ENCODE results near the gene ZBTB5. TPM values are rescaled to one million over a fixed set of nuclear protein-coding genes. Genes with fewer than 3 reads are reported as not detected.
A peak's percentile ranks its signal among the peaks of the same experiment; 100 is the strongest.

Gene ZBTB5
- total and polyA plus RNA-seq, 9 of the 15 experiments (the other 6 are each of a cell fraction or from before 2014, with no cell fraction given) = 2.3 to 43.2 (median 15.5) TPM

DNA sequence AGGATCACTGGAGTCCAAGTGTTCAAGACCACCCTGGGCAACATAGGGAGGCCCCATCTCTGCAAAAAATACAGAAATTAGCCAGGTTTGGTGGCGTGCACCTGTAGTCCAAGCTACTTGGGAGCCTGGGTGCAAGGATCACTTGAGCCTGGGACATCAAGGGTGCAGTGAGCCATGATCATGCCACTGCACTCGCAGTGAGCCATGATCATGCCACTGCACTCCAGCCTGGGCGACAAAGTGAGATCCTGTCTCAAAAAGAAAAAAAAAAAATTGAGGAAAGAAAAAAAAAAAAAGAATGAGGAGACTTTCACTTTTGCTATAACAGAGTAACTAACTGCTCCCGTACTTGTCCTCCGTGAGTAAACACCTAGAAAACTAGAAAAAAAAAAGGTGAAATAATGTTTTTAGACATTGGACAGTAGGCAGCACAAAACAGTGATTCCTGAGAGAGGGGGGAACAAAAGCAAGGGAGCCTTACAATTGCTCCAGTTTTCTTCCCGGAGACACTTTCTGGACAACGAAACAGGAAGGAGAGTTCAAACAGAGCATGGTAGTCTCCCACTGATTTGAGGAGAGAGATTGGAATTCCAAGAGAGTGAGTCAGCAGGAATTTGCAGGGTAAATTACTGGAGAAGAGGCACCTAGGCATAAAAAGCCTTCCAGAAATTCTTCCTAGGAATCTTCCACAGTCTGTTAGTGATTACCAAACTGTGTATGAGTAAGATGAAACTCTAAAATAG, 6.9 kb upstream of the ZBTB5 start (continued):
- TF ChIP-seq CEBPG (CRISPR knock-in tag; IDR thresholded peaks at IDR 0.05) (no peak), CEBPG (tag; conservative IDR thresholded peaks at IDR 0.05 in 1 of 2, IDR thresholded peaks at IDR 0.05 in 1 of 2) (no peak), MTA3 (IDR thresholded peaks at IDR 0.05; ENCODE audit: borderline replicate concordance) (no peak), ARHGAP35 (IDR thresholded peaks at IDR 0.05; ENCODE audit: partially characterized antibody) (no peak), PRMT5 (CRISPR knock-in tag; IDR thresholded peaks at IDR 0.05) (no peak), SRSF3 (IDR thresholded peaks at IDR 0.05; ENCODE audit: insufficient read depth, low read length) (no peak), MCM2 (IDR thresholded peaks at IDR 0.05; ENCODE audit: low read depth) (no peak), CREB1 (IDR thresholded peaks at IDR 0.05) (no peak), CREB1 (CRISPR knock-in tag; IDR thresholded peaks at IDR 0.05) (no peak), FOSL1 (tag; conservative IDR thresholded peaks at IDR 0.05) (peak; percentile 72), ASH1L (IDR thresholded peaks at IDR 0.05; ENCODE audit: borderline replicate concordance, low read depth, partially characterized antibody) (no peak), ZSCAN32 (CRISPR knock-in tag; IDR thresholded peaks at IDR 0.05) (no peak), TBP (optimal IDR thresholded peaks at IDR 0.05; ENCODE audit: low read depth, low read length) (no peak), DACH1 (IDR thresholded peaks at IDR 0.05; ENCODE audit: partially characterized antibody) (no peak), ZSCAN29 (IDR thresholded peaks at IDR 0.05) (no peak), ZNF830 (CRISPR knock-in tag; IDR thresholded peaks at IDR 0.05) (no peak), CBX3 (IDR thresholded peaks at IDR 0.05; ENCODE audit: borderline replicate concordance in 1 of 2, low read length in 2 of 2) (no peak), ZNF644 (tag; IDR thresholded peaks at IDR 0.05; ENCODE audit: low read depth) (no peak), ZNF347 (CRISPR knock-in tag; IDR thresholded peaks at IDR 0.05; ENCODE audit: low read depth) (no peak), RCOR1 (IDR thresholded peaks at IDR 0.05; ENCODE audit: borderline replicate concordance in 1 of 2, low read depth in 2 of 2, low read length in 2 of 2) (peak in 1 of 2 experiments; percentile 44; a peak in 1 of 4 replicates), TCF7L2 (IDR thresholded peaks at IDR 0.05; ENCODE audit: low read depth, low read length) (no peak)
- TF ChIP-seq, protein P1, sequence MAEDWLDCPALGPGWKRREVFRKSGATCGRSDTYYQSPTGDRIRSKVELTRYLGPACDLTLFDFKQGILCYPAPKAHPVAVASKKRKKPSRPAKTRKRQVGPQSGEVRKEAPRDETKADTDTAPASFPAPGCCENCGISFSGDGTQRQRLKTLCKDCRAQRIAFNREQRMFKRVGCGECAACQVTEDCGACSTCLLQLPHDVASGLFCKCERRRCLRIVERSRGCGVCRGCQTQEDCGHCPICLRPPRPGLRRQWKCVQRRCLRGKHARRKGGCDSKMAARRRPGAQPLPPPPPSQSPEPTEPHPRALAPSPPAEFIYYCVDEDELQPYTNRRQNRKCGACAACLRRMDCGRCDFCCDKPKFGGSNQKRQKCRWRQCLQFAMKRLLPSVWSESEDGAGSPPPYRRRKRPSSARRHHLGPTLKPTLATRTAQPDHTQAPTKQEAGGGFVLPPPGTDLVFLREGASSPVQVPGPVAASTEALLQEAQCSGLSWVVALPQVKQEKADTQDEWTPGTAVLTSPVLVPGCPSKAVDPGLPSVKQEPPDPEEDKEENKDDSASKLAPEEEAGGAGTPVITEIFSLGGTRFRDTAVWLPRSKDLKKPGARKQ (CRISPR knock-in tag; IDR thresholded peaks at IDR 0.05) = no peak
- TF ChIP-seq, protein P2, sequence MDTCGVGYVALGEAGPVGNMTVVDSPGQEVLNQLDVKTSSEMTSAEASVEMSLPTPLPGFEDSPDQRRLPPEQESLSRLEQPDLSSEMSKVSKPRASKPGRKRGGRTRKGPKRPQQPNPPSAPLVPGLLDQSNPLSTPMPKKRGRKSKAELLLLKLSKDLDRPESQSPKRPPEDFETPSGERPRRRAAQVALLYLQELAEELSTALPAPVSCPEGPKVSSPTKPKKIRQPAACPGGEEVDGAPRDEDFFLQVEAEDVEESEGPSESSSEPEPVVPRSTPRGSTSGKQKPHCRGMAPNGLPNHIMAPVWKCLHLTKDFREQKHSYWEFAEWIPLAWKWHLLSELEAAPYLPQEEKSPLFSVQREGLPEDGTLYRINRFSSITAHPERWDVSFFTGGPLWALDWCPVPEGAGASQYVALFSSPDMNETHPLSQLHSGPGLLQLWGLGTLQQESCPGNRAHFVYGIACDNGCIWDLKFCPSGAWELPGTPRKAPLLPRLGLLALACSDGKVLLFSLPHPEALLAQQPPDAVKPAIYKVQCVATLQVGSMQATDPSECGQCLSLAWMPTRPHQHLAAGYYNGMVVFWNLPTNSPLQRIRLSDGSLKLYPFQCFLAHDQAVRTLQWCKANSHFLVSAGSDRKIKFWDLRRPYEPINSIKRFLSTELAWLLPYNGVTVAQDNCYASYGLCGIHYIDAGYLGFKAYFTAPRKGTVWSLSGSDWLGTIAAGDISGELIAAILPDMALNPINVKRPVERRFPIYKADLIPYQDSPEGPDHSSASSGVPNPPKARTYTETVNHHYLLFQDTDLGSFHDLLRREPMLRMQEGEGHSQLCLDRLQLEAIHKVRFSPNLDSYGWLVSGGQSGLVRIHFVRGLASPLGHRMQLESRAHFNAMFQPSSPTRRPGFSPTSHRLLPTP (IDR thresholded peaks at IDR 0.05; ENCODE audit: borderline replicate concordance, extremely low read depth, insufficient read length) = no peak
- TF ChIP-seq, protein P3, sequence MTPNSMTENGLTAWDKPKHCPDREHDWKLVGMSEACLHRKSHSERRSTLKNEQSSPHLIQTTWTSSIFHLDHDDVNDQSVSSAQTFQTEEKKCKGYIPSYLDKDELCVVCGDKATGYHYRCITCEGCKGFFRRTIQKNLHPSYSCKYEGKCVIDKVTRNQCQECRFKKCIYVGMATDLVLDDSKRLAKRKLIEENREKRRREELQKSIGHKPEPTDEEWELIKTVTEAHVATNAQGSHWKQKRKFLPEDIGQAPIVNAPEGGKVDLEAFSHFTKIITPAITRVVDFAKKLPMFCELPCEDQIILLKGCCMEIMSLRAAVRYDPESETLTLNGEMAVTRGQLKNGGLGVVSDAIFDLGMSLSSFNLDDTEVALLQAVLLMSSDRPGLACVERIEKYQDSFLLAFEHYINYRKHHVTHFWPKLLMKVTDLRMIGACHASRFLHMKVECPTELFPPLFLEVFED (CRISPR knock-in tag; conservative IDR thresholded peaks at IDR 0.05) = no peak

All from K562 (cell line).